GM18868 (cell line): ENCODE measurements around the gene PTPRS.

Experiments
- ATAC-seq: cut with Tn5 transposase; IDR thresholded peaks from one replicate; pipeline ENCODE4 v1.9.1; 2021; ENCODE audit warnings: mild to moderate bottlenecking, moderate library complexity; ENCODE audit not compliant: unreplicated experiment

PTPRS gene

DNA sequence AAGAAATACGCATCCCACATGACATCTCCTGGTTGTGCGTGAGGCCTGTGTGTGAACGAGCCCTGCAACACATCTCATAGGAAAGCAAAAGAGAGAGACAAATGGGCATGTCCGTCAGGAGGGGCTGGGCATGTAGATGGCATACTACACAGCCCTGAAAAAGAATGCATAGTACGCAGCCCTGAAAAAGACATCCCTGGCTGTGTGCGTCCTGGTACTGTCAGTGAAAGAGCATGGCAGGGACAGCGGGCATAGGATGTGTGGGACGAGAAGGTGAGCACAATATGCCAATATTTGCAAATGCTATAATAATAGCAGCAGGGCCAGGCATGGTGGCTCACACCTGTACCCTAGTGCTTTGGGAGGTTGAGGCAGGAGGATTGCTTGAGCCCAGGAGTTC, 28.6 kb downstream of the PTPRS start:
- ATAC-seq: no peak

DNA sequence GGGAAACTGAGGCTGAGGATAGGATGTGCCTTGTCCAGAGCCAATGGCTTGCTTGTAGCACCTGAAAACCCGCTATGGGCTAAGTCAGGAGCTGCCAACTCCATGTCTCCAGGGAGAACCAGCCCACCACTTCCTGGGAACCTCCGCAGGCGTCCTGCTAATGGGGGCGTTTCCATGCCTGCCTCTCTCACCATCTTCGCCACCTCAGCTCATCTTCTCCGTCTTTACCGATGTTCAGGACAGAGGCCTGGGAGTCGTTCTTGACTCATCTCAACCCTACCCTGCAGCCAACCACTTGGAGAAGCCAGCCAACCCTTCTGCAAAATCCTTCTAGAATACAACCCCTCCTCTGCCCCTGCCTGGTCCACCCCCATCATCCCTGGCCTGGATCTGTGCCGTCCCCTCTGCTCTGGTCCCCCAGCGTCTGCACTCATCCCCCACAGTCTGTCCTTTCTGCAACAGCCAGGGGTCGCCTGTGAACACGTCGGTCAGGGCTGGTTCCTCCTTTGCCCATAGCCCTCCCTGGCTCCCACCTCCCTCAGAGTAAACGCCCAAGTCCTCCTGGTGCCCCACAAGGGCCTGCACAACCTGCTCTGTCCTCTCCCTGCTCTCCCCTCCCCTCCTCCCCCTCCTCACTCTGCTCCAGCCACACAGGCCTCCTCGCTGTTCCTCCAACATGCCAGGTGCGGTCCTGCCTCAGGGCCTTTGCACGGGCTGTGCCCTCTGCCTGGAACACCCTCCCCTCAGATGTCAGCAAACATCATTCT, 31.0 kb downstream of the PTPRS start:
- ATAC-seq: no peak

DNA sequence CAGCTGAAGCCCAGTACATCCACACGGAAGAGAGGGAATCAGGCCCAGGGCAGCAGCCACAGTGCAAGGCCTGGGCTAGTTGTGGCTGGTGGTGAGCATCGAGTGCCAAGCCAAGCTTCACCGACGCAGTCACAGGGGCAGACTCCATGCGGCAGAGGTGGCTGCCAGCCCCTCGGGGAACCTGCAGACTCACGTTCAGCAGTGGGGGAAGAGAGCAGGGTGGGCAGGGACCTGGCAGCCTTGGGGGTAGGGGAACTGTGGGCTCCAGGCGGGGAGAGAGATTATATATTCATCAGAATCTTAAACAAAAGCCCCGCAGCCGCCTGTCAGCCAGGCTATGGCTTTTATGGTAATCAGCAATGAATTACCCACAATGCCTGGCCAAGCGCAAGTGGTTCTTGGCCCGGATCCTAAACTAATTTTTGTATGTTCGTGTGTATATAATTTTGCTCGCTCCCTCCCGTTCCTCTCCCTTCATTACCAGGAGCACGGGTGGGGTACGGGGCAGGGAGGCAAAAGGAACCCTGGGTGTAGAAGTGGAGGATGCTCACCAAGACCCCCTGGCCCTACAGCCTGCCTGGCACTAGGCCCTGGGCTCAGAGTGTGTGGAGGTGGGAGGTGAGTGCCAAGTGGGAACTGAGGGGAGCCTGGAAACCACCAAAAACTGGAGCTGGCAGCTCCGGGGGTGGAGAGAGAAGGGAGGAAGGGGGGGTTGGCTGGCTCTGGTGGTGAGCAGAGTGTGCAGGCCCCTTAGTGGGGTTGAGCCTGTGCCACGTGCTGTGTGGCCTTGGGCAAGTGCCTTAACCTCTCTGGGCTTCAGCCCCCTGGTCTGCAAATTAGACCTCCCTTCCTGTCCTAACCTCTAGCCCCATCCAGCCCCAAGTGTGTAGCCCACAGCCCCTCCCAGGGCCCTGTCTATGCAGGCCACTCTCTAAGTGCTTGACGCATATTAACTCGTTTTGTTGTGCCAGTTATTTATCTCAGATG, 31.9 kb downstream of the PTPRS start:
- ATAC-seq: no peak

DNA sequence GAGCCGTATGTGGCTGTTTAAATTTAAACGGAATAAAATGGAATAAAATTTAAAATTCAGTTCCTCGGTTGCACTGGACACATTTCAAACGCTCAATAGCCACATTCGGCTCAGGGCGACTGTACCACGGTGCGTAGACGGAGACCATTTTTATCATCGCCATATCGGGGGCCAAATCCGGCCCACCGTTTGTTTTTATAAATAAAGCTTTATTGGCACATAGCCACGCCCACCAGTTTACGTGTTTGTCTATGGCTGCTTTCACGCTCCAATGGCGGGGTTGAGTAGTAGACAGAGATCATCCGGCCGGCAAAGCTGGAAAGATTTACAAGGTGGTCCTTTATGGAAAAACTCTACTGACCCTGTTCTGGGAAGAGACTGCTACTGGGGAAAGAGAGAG, 33.0 kb downstream of the PTPRS start:
- no peak for ATAC-seq

DNA sequence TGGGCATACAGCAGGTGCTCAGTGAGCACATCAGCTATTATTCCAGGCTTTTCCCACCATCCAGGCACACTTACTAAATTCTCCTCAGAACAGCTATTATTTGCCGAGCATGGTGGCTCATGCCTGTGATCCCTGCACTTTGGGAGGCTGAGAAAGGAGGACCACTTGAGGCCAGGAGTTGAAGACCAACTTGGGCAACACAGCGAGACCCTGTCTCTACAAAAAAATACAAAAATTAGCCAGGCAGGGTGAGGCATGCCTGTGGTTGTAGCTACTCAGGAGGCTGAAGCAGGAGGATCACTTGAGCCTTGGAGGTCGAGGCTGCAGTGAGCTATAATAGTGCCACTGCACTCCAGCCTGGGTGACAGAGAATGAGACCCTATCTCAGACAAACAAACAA, 35.4 kb downstream of the PTPRS start:
- ATAC-seq: no peak

DNA sequence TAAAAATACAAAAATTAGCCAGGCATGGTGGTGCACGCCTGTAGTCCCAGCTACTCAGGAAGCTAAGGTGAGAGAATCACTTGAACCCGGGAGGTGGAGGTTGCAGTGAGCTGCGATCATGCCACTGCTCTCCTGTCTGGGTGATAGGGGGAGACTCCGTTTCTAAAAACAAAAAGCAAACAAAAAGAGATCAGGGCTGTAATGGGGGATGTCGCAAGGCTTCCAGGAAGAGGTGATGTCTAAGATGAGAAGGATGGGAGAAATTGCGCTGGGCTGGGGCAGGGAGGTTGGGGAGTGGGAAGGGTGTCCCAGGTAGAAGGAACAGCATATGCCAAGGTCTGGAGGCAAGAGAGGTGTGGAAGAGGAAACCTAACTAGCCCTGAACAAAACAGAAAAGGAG, 36.1 kb downstream of the PTPRS start:
- no peak for ATAC-seq

DNA sequence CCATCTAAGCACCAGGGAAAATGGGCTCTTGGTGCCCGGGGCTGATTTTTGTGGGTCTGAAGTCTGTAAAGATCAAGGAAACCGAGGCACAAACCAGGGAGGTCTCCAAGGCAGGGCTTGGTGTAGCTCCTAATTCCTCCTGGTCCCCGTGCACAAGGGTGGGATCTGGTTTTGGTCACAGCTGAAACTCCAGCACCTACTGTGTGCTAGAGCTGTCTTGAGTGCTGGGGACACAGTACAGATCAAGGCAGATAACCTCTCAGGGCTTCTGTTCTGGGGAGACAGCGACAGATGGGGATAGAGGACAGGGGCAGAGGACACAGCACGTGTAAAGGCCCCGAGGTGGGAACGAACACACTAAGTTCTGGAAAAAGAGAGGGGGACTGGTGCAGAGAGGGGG, 37.4 kb downstream of the PTPRS start:
- no peak for ATAC-seq

DNA sequence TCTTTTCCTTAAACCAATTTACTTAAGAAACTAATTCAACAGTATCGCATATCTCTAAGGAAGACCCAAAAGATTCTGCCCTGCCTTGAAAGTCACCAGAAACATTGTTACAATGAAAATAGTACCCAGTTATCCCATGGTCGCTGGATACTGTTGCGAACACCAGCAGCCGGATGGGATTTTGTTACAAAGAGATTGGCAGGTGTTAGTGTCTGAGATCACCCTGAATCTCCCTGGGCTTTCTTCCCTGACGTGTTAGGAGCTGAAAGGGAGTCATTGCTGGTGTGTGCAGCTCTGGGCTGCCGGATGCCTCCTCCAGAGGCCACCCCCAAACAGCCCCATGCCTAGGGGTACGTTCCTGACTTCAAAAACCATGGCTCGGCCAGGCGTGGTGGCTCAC, 38.2 kb downstream of the PTPRS start:
- no peak for ATAC-seq

DNA sequence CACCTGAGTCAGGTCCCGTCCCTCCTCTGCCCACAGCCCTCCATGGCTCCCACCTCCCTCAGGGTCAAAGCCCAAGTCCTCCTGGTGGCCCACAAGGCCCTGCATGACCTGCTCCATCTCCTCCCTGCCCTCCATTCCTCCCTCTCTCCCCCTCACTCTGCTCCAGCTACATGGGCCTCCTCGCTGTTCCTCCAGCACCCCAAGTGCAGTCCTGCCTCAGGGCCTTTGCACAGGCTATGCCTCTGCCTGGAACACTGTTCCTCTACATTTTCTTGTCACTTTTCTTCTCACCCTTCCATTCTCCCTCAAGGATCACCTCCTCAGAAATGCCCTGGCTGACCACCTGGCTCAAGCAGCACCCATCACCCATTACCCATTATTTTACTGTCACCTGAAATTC, 41.5 kb downstream of the PTPRS start:
- no peak for ATAC-seq

DNA sequence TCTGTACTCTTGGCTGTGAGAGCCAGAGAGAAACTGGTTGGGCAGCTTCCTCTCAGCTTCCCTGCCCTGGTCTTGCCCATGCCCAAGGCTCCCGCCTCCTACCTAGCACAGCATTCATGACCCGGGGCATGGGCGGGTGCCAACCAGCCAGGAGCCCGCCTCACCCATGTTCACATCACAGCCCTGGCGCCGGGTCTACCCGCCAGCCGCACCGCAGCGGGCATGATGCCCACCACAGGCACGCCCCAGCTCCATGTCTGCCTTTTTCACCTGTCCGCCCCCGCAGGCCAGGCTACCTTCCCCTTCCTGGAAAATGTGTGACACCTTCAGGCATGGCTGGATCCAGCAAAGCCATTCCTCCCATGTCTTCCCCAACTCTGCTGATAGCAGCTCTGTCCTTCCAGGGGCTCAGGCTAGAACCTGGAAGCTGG, 42.1 kb downstream of the PTPRS start:
- no peak for ATAC-seq

DNA sequence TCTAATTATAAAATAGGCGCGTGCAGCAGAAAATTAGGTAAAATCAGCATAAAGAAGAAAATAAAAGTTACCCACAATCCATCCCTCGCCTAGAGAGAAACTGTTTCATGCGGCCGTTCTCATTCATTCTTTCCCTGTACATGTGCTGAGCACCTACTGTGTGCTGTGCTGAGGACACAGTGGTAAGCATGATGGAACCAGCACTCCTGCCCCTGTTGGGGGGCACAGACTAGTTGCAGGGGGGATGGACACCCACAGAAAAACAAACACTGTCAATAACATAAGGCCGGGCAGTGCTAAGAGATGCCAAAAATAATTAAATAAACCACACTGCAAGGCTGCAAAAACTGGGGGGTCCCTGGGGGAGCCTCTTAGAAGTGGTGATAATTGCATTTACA, 43.3 kb downstream of the PTPRS start:
- ATAC-seq: no peak

DNA sequence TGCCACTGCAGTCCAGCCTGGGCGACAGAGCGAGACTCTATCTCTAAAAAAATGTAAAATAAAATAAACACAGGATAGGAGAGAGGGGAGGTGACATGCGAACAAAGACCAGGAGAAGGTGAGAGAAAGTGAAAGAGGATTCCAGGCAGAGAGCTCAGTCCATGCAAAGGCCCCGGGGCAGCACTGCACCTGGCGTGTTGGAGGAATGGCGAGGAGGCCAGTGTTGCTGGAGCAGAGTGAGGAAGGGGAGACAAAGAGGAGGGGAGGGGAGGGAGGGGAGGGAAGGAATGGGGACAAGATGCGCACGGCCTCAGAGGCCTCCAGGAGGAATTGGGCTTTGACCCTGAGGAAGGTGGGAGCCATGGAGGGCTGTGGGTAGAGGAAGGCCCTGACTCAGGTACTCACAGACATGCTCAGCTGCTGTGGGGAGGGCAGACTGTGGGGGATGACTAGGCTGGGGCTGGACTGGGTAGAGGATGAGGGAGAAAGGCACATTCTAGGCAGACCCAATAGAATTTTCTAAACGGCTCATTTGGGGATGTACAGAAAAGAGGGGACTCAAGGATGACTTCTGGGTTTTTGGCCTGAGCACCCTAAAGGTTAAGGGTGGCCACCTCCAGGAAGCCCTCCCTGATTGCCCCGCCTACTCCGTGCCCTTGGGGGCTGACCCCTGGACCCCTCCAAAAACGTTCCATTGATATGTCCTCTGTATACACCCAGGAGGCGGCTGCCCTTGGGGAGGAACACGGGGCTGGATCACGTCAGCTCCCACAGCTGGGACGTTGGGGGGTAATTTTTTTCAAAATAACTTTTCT, 43.9 kb downstream of the PTPRS start:
- ATAC-seq: no peak

DNA sequence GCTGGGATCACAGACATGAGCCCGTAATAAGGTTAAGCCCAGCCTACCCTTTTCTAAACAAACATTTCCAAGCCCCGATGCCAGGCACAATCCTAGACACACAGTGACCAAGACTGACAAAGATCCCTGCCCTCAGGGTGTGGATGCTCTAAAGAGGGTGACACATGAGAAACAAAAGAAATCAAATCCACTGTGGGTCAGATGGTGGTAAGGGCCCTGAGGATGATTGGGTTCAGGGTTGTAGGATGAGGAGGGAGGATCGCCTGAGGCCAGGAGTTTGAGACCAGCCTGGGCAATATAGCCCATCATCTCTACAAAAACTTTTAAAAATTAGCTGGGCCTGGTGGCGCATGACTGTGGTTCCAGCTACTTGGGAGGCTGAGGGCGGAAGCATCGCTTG, 44.6 kb downstream of the PTPRS start:
- no peak for ATAC-seq

DNA sequence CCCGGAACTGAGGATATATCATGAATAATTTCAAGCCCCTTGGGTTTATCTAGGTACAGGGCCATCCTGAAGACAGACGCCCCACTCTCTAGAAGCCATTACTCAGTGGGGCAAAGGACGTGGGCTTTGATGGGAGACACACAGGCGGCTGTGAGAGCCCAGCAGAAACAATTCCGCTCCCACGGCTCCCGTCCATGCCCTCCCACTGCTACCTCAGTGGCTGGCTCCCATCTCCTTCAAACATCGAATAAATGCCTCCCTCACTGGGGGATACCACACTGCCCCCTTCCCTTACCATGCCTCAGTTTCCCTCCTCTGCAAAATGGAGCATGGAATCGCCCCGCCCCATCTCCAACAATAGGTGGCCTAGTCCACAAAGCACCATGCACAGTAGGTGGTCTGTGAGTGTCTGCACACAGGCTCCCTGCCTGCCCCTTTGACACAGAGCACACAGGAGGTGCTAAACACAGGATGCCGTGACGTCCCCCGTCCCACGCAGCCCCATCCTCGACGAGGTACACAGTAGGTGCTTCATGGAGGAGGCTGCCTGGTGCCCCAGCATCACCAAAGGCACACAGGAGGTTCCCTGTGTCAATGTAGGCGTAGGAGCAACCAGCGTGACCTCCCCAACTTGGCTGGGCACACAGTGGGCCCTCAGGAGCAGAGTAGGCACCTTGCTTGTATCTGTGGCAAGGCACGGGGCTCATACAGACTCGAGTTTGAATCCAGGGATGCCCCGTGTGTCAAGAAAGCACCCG, 46.0 kb downstream of the PTPRS start:
- ATAC-seq: no peak

DNA sequence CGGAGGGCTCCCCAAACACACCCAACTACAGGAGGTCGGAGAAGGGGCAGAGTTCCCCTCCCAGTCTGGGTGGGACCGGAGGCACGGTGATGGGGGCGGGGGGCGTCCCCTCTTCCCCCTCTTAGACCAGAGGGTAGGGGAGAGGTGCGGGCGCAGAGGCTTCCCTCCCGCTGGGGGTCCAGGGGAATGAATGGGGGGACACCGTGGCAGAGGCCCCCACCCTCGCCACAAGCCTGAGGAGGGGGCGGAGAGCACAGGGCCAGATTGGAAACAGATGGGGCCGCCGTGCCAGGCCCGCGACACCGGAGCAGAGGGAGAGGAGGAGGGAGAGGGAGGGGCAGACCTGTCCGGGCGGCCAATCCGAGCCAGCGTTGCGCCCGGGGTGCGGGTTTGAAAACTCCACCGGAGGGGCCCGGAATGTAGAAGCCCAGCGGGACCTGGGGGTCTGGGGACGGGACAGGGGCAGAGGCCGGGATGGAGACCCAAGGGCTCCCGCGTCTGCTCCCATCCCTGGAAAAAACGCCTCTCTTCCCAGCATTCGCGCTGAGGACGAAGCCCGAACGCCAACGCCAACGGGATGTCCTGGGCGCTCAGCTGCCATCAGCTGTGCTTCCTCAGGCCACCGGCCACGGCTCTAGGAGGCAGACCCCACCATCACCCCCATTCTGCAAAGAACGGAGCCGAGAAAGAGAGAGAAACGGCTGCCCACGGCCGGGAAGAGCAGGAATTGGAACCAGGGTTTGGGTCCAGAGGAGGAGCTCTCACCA, 46.8 kb downstream of the PTPRS start:
- no peak for ATAC-seq

DNA sequence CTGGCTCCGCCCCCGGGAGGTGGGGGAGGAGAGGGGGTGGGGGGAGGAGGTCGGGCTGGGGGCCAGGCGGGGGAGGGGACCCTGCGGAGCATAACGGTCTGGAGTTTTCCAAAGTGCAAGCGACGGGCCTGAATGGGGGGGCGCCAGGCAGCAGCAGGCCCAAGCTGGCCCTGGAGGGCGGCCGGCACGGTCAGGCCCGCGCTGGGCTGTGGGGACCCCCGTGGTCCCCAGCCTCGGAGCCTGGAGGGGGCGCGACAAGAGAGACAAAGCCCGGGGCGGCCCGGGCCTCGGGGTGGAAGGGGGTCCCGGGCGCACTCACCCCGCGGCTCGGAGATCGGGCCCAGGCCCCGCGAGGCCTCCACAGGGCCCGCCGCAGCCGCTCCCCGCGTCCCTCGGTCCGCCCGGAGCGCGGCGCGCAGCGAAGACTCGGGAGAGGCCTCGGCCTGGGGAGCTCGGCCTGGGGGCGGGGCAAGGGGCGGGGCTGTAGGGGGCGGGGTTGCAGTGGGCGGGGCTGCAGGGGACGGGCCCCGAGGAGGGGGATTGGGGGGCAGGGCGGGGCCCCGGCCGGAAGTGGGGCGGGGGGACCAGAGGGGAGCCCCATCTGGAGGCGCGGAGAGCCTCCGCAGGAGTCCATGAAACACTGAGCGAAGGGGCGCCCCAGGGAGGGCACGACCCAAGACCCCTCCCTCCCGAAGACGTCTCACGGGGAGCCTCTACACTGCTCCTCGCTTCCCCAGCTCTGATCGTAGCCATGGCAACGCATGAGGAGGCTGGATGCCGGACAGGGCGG, 47.6 kb downstream of the PTPRS start:
- peak; percentile 53 for ATAC-seq

DNA sequence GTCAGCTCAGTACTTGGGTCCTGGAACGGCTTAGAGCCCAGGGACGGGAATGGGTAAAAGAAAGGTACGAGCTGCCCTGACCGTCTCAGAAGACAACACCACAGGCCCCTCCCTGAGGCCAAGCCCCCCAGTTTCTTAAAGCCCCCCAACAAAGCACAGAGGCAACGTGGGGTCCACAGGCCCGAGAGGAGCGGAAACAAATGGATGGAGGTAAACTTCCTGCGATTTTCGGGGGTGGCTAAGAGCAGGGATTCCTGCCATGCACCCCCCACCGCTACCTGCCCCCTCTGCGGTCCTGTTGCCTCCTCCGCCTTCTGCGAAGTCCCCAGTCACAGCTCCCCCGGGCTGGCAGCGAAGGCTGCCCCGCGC, 48.2 kb downstream of the PTPRS start:
- peak; percentile 15 for ATAC-seq

DNA sequence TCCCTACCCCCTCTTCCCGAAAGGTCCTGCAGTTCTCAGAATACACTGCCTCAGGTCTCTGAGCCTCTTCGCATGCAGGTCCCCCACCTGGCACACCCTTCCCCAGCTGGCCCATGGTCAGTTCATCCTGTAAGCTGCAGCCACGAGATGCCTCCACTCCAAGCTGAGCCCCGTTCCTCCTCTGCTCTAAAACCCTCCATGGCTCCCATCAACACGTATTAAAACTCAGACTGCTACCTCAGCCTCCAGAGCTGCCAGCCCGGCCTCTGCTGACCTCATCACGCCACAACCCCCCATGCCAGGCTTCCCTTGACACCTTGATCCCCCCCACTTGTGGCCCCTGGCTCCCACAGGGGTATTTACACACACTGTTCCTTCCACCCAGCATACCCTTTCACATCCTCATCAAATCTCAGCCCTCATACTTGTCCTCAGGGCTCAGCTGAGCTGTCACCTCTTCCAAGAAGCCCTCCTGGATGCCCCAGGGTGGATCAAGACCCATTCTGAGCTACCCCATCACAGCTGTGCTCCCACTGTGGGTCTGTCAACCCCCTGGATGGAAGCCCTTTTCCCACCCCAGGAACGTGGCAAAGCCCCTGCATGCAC, 48.9 kb downstream of the PTPRS start:
- no peak for ATAC-seq
